Activated CD4-positive, alpha-beta memory T cell treated with anti-CD3 and anti-CD28 coated beads, Interleukin-2, amount 10 ng/mL, durations not matched to agents 7 days and 5 days (primary cell): Measurements from ENCODE around the gene RAB27A. TPM values are rescaled to one million over a fixed set of nuclear protein-coding genes. Genes with fewer than 3 reads are reported as not detected.

Source experiments
- CTCF ChIA-PET: fragments of 350-600 bp; sonication (Branson Sonifier 250); formaldehyde crosslinking; loops from one replicate; lab custom pipeline; 2021; ENCODE audit warnings: antibody characterized with exemption, inconsistent platforms; lab: Charles Lee
- POLR2A ChIA-PET: fragments of 350-600 bp; sonication (Branson Sonifier 250); formaldehyde crosslinking; loops from one replicate; lab custom pipeline; 2021; ENCODE audit warnings: antibody characterized with exemption; lab: Charles Lee
- DNase-seq: peaks from one replicate; pipeline ENCODE4 v3.0.0-alpha.2; 2020
- H3K27ac Mint-ChIP-seq: one replicate; pipeline ENCODE4 v1.8.0; 2021; ENCODE audit warnings: mild to moderate bottlenecking, mixed read lengths
- H3K27me3 Mint-ChIP-seq: one replicate; pipeline ENCODE4 v1.8.0; 2021; ENCODE audit warnings: mixed read lengths
- H3K36me3 Mint-ChIP-seq: one replicate; pipeline ENCODE4 v1.8.0; 2021; ENCODE audit warnings: low read depth, mixed read lengths
- H3K4me1 Mint-ChIP-seq: one replicate; pipeline ENCODE4 v1.8.0; 2021; ENCODE audit warnings: mixed read lengths
- H3K4me3 Mint-ChIP-seq: one replicate; pipeline ENCODE4 v1.8.0; 2021; ENCODE audit warnings: mild to moderate bottlenecking, mixed read lengths
- H3K9me3 Mint-ChIP-seq: one replicate; pipeline ENCODE4 v1.8.0; 2021; ENCODE audit warnings: mixed read lengths
- total RNA-seq, 2 experiments: library from RNA; stranded (reverse); gene quantifications; one replicate each; pipeline ENCODE4 v1.2.3, GENCODE V29; 2021

The RAB27A gene
- total RNA-seq, 2 experiments from 2014 or later, result 99.0 to 99.9 TPM

GRCh38 chr15:55202206-55202605, 87.4 kb downstream of the RAB27A start:
- Mint-ChIP-seq H3K27me3 (no peaks in the 10 kb centered on the region), H3K4me3 (no peak overlapping the region), H3K4me1 (peaks cover 13% of the 10 kb centered on the region), H3K9me3 (peaks cover 3% of the 10 kb centered on the region), H3K27ac (no peak overlapping the region), H3K36me3 (peaks cover 30% of the 10 kb centered on the region)
- ChIA-PET CTCF (interaction anchor here (1.2 kb wide), 1 partner anchor 237 kb away, joined by 3 read pairs; no protein-coding TSS in a partner anchor), POLR2A (no interaction called here)
- no peak for DNase-seq

- no peaks in the 10 kb centered on the region for H3K27me3 Mint-ChIP-seq
- DNase-seq, result no peak
- ChIA-PET CTCF (interaction anchor here (2.1 to 2.6 kb wide), 2 partner anchors 19 to 120 kb away, joined by 10 to 21 read pairs; partner anchors contain the start of genes PIGB and PIGBOS1), POLR2A (no interaction called here)
- H3K4me3 Mint-ChIP-seq, result peak overlapping the region; percentile 19
- H3K4me1 Mint-ChIP-seq, result peaks cover 13% of the 10 kb centered on the region
- H3K36me3 Mint-ChIP-seq, result peaks cover 31% of the 10 kb centered on the region
- H3K27ac Mint-ChIP-seq, result peak overlapping the region; percentile 39
- peaks cover 3% of the 10 kb centered on the region for H3K9me3 Mint-ChIP-seq
Observed at GRCh38 chr15:55198706-55199105, 90.9 kb downstream of the RAB27A start.

GRCh38 chr15:55197719-55198118, 91.9 kb downstream of the RAB27A start:
- H3K4me1 Mint-ChIP-seq, result peaks cover 20% of the 10 kb centered on the region
- H3K27me3 Mint-ChIP-seq, result no peaks in the 10 kb centered on the region
- H3K36me3 Mint-ChIP-seq, result peaks cover 32% of the 10 kb centered on the region
- H3K4me3 Mint-ChIP-seq, result no peak overlapping the region
- H3K9me3 Mint-ChIP-seq, result peaks cover 3% of the 10 kb centered on the region
- ChIA-PET CTCF (interaction anchor here (1.0 to 2.6 kb wide), 9 partner anchors 11 to 238 kb away, joined by 3 to 21 read pairs (median 7); partner anchors contain the start of genes CCPG1, PIERCE2, PIGB and PIGBOS1), POLR2A (interaction anchor here (0.6 to 2.5 kb wide), 12 partner anchors 11 to 298 kb away, joined by 3 to 28 read pairs (median 4); partner anchors contain the start of genes PIGB and PIGBOS1)
- no peak for DNase-seq
- H3K27ac Mint-ChIP-seq, result no peak overlapping the region

- no peak overlapping the region for H3K4me3 Mint-ChIP-seq
- DNase-seq, result no peak
- no peak overlapping the region for H3K27ac Mint-ChIP-seq
- CTCF ChIA-PET, result interaction anchor here (1.0 to 2.6 kb wide), 11 partner anchors 11 to 238 kb away, joined by 3 to 21 read pairs (median 6); partner anchors contain the start of genes CCPG1, PIERCE2, PIGB and PIGBOS1
- H3K36me3 Mint-ChIP-seq, result peaks cover 34% of the 10 kb centered on the region
- H3K27me3 Mint-ChIP-seq, result no peaks in the 10 kb centered on the region
- POLR2A ChIA-PET, result interaction anchor here (0.6 to 2.5 kb wide), 22 partner anchors 10 to 299 kb away, joined by 3 to 28 read pairs (median 4); partner anchors contain the start of genes CCPG1, PIERCE2, PIGB and PIGBOS1
- peaks cover 3% of the 10 kb centered on the region for H3K9me3 Mint-ChIP-seq
- H3K4me1 Mint-ChIP-seq, result peaks cover 23% of the 10 kb centered on the region
Observed at GRCh38 chr15:55197362-55197705, 92.3 kb downstream of the RAB27A start.

- H3K4me1 Mint-ChIP-seq, result peaks cover 24% of the 10 kb centered on the region
- H3K27me3 Mint-ChIP-seq, result no peaks in the 10 kb centered on the region
- no peak within 1 kb of the TSS for H3K27ac Mint-ChIP-seq
- H3K36me3 Mint-ChIP-seq, result peaks cover 34% of the 10 kb centered on the region
- DNase-seq, result peak; percentile 97
- ChIA-PET CTCF (interaction anchor here (0.9 to 2.6 kb wide), 13 partner anchors 10 to 239 kb away, joined by 3 to 21 read pairs (median 6); partner anchors contain the start of genes CCPG1, PIERCE2, PIGB and PIGBOS1), POLR2A (interaction anchor here (0.6 to 2.5 kb wide), 23 partner anchors 10 to 299 kb away, joined by 3 to 28 read pairs (median 4); partner anchors contain the start of genes CCPG1, PIERCE2, PIGB and PIGBOS1)
- H3K4me3 Mint-ChIP-seq, result no peak within 1 kb of the TSS
- H3K9me3 Mint-ChIP-seq, result peaks cover 3% of the 10 kb centered on the region
Observed at GRCh38 chr15:55196458-55197361, 92.9 kb downstream of the RAB27A start, which contains the start of gene RSL24D1. Gene RSL24D1, minus strand, starts transcription at chr15:55196941. Its CDS starts 51 bp downstream, at chr15:55196890.

GRCh38 chr15:55195996-55196395, 93.6 kb downstream of the RAB27A start:
- CTCF ChIA-PET, result interaction anchor here (0.9 to 2.6 kb wide), 3 partner anchors 22 to 81 kb away, joined by 3 to 21 read pairs (median 4); no protein-coding TSS in a partner anchor
- peaks cover 25% of the 10 kb centered on the region for H3K4me1 Mint-ChIP-seq
- peaks cover 3% of the 10 kb centered on the region for H3K9me3 Mint-ChIP-seq
- no peak for DNase-seq
- H3K27me3 Mint-ChIP-seq, result no peaks in the 10 kb centered on the region
- H3K27ac Mint-ChIP-seq, result no peak overlapping the region
- peaks cover 40% of the 10 kb centered on the region for H3K36me3 Mint-ChIP-seq
- POLR2A ChIA-PET, result interaction anchor here (1.2 to 2.5 kb wide), 10 partner anchors 12 to 212 kb away, joined by 3 to 25 read pairs (median 12); partner anchors contain the start of genes CCPG1 and PIERCE2
- H3K4me3 Mint-ChIP-seq, result no peak overlapping the region

- ChIA-PET CTCF (no interaction called here), POLR2A (interaction anchor here (0.6 to 0.8 kb wide), 3 partner anchors 50 to 124 kb away, joined by 3 read pairs; no protein-coding TSS in a partner anchor)
- peaks cover 1% of the 10 kb centered on the region for H3K9me3 Mint-ChIP-seq
- no peaks in the 10 kb centered on the region for H3K27me3 Mint-ChIP-seq
- DNase-seq, result no peak
- peaks cover 50% of the 10 kb centered on the region for H3K36me3 Mint-ChIP-seq
- H3K4me1 Mint-ChIP-seq, result peaks cover 27% of the 10 kb centered on the region
- H3K4me3 Mint-ChIP-seq, result no peak overlapping the region
- H3K27ac Mint-ChIP-seq, result no peak overlapping the region
Observed at GRCh38 chr15:55194256-55194655, 95.4 kb downstream of the RAB27A start.

- peaks cover 26% of the 10 kb centered on the region for H3K4me1 Mint-ChIP-seq
- H3K27me3 Mint-ChIP-seq, result no peaks in the 10 kb centered on the region
- ChIA-PET POLR2A (no interaction called here), CTCF (interaction anchor here (1.4 to 1.9 kb wide), 2 partner anchors 10 to 222 kb away, joined by 3 to 6 read pairs; partner anchors contain the start of genes CCPG1, PIERCE2 and RSL24D1)
- DNase-seq, result no peak
- H3K9me3 Mint-ChIP-seq, result no peaks in the 10 kb centered on the region
- H3K36me3 Mint-ChIP-seq, result peaks cover 75% of the 10 kb centered on the region
- no peak overlapping the region for H3K4me3 Mint-ChIP-seq
- no peak overlapping the region for H3K27ac Mint-ChIP-seq
Observed at GRCh38 chr15:55186331-55186730, 103.3 kb downstream of the RAB27A start.

GRCh38 chr15:55183679-55184078, 105.9 kb downstream of the RAB27A start:
- H3K4me3 Mint-ChIP-seq, result no peak overlapping the region
- DNase-seq, result no peak
- no peak overlapping the region for H3K27ac Mint-ChIP-seq
- H3K4me1 Mint-ChIP-seq, result peaks cover 22% of the 10 kb centered on the region
- H3K36me3 Mint-ChIP-seq, result peaks cover 65% of the 10 kb centered on the region
- ChIA-PET POLR2A (interaction anchor here (1.7 kb wide), 1 partner anchor 13 kb away, joined by 4 read pairs; the partner anchor contains the start of gene RSL24D1), CTCF (interaction anchor here (0.6 to 1.6 kb wide), 5 partner anchors 8 to 135 kb away, joined by 3 to 7 read pairs (median 5); partner anchors contain the start of genes PIGB, PIGBOS1 and RSL24D1)
- no peaks in the 10 kb centered on the region for H3K27me3 Mint-ChIP-seq
- H3K9me3 Mint-ChIP-seq, result no peaks in the 10 kb centered on the region

- no peak for DNase-seq
- ChIA-PET POLR2A (interaction anchor here (1.3 kb wide), 1 partner anchor 8 kb away, joined by 3 read pairs; no protein-coding TSS in a partner anchor), CTCF (interaction anchor here (1.0 to 2.0 kb wide), 2 partner anchors 11 to 24 kb away, joined by 3 to 12 read pairs; no protein-coding TSS in a partner anchor)
- Mint-ChIP-seq H3K4me3 (no peak overlapping the region), H3K27me3 (no peaks in the 10 kb centered on the region), H3K36me3 (peaks cover 38% of the 10 kb centered on the region), H3K4me1 (peaks cover 3% of the 10 kb centered on the region), H3K9me3 (no peaks in the 10 kb centered on the region), H3K27ac (no peak overlapping the region)
Observed at GRCh38 chr15:55179141-55179540, 110.5 kb downstream of the RAB27A start.

GRCh38 chr15:55170361-55170760, 119.3 kb downstream of the RAB27A start:
- H3K4me1 Mint-ChIP-seq, result peaks cover 2% of the 10 kb centered on the region
- ChIA-PET POLR2A (no interaction called here), CTCF (interaction anchor here (1.4 kb wide), 1 partner anchor 269 kb away, joined by 5 read pairs; no protein-coding TSS in a partner anchor)
- no peaks in the 10 kb centered on the region for H3K9me3 Mint-ChIP-seq
- DNase-seq, result no peak
- H3K36me3 Mint-ChIP-seq, result peaks cover 6% of the 10 kb centered on the region
- no peak overlapping the region for H3K27ac Mint-ChIP-seq
- no peak overlapping the region for H3K4me3 Mint-ChIP-seq
- H3K27me3 Mint-ChIP-seq, result no peaks in the 10 kb centered on the region
